GM21515 (cell line): ENCODE measurements around the gene ARFGEF2.
"Not testable (repeated sequence)": the region's sequence is repeated elsewhere in the genome, so short reads cannot be mapped to it uniquely, and the experiment has no call there.

Source experiments
- ATAC-seq: cut with Tn5 transposase; IDR thresholded peaks from one replicate; pipeline ENCODE4 v1.9.1; 2021; ENCODE audit not compliant: unreplicated experiment

The ARFGEF2 gene

DNA sequence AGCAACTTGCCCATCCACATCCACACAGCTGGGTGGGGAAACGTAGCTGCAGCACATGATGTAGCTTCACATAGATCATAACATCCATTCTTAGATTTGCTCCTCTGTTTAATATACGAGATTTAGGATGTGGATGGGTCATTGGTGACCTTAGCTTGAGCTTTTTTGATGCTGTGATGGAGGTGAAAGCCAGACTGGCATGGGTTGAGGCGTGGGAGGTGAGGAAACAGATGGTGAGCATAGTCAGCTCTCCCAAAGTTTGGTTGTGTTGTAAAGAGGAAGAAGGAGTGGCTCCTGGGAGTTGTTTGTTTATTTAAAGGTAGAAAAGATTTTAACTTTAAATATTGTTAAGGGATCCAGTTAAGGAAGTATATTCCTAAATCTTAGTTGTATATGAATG, 5.3 kb downstream of the ARFGEF2 start:
- no peak for ATAC-seq

DNA sequence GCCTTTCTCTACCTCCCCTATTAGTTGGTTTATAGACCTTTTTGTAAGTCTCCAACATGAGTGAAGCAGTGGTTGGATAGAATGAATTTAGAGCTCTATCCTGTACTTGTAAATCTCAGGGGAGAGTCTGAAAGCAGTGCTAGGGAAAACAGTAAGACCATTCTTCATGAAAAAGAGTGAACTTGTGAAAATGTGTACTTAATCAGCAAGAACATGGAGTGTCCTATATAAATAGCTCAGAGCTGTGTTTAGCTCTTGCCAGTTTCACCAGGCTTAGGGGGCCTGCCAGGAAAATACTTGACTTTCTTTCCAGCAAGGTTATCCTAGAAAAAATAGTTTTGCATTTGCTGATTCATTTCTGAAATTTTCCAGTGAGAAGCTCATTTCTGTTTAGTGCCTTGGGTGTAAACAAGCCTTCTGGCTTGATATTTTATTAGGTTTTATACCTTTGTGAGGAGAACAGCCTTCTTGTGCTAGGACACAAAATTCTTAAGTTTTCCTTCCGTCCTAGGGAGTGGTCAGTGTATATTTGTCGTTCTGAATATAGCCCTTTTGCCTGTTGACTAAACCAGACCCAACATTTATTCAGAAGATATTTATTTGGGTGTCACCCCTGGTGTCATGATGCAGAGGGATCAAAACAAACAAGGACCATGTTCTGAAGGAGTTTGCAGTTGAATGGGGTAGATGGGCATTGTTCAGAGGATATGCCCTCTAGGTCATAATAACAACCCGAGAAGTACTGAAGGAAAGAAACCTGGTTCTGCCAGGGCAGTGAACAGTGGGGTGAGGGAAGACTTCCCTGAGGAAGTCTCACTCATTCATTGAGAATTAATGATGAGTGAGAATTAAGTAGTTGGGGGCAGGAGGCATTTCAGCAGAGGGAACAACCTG, 7.6 kb downstream of the ARFGEF2 start:
- no peak for ATAC-seq

DNA sequence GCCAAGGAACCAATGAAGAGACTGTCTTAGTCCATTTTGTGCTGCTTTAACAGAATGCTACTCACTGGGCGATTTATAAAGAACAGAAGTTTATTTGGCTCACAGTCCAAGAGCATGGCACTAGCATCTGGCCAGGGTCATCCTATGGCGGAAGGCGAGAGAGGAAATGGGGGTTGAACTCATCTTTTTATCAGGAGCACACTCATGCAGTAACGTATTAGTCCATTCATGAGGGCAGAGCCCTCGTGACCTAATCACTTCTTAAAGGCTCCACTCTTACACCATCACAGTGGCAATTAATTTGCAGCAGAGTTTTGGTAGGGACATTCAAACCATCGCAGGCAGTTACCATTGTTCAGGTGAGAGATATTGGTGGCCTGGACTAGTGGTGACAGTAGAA, 8.5 kb downstream of the ARFGEF2 start:
- no peak for ATAC-seq

DNA sequence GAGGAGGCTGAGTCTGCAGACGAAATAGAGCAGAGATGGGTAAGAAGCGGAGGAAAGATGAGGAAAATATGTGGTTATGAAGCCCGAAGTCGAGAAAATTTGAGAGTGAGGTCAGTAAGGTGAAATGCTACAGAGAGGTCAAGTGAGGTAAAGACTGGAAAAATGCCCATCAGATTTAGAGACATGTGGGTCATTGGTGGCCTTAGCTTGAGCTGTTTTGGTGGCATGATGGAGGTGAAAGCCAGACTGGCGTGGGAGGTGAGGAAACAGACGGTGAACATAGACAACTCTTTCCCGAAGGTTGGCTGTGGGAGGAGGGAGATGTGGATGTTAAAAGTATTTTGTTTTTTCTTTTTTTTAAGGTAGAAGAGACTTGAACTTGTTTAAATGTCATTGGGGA, 9.4 kb downstream of the ARFGEF2 start:
- ATAC-seq = no peak

DNA sequence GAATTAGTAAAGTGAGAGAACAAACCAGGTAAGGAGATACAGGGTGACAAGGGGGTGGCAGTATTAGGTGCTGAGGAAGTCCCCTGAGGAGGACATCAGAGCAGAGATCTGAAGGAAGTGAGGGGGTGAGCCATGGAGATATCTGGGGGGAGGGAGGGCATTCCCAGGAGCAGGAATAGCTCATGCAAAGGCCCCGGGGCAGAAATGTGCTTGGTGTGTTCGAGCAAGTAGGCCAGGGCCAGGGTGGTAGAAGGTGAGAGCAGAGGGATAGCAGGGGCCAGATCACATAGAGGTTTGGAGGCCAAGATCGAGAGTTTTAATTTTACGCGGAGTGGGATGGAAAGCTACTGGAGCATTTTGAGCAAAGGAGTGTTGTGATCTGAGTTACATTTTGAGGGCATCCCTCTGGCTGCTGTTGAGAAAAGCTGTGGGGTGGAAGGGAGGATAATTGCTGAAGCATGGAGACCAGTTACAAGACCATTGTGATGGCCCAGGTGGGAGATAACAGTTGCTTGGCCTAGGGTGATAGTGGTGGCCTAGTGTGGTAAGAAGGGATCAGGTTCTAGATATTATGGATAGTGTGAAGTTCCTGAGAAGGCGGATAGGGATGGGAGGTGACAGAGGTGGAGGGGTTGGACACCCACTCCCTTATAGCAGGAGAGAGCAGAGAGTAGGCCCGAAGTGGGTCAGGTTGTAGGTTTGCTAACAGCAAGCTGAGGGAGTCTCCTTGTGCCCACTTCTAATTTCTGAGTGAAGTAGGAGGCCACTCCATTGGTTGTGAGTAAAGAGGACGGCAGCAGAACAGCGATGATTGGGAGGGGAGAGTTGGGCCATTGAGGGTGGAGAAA, 10.2 kb downstream of the ARFGEF2 start:
- ATAC-seq = no peak

DNA sequence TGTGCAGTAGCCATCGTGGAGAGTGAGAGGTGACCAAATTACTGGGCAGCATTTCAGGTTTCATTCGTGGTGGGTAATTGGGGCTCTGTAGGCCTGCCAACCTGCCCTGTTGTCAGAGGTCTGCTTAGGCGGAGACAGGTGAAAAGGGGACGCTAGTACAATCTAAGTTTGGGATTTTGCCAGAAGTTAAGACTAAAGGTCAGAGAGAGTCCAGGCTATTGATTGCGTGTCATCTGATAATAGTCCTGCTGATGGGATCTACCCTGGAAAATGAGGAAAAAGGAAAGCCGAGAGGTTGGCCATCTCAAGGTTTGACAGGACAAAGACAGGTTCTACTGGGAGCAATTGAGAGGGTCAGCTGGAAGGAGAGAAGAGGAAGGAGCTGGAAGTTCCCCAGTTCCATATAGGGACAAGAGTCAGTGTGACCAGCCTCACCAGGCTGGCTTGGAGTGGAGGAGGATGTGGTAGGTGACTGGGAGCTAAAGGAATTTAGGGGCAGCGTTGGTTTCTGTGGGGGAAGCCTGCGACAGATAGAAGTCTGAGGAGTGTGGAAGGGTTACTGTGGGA, 10.9 kb downstream of the ARFGEF2 start:
- no peak for ATAC-seq

DNA sequence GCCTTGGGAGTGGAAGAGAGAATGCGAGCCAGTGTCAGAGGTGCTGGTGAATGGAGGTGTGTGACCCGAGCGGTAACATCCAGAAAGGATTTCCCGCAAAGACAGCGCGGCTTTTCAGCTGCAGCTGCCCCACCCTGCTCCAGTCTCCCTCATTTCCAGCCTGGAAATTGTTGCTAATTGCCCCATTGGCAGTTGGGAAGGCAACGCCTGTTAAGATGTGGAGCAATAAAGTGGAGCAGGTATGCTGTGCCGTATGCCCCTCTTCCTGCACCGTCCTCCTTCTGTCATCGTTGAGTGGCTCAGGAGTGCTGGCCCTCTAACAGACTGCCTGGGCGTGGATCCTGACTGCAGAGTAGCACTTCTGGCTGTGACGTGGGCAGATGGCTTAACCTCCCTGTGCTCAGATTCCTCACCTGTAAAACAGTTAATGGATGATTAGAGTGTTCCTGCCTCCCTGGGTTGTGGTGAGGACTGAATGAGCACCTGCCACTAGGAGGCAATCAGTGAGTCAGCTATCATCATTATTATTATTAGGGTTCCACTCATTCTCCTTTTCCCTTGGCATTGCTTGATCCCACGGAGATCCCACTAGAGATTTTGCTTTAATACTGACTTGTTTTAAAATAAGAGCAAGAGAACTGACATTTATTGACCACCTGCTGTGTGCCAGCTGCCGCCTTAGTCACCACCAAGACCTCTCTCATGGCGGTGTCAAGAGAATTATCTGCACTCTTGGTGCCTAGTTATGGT, 11.7 kb downstream of the ARFGEF2 start:
- ATAC-seq = no peak

DNA sequence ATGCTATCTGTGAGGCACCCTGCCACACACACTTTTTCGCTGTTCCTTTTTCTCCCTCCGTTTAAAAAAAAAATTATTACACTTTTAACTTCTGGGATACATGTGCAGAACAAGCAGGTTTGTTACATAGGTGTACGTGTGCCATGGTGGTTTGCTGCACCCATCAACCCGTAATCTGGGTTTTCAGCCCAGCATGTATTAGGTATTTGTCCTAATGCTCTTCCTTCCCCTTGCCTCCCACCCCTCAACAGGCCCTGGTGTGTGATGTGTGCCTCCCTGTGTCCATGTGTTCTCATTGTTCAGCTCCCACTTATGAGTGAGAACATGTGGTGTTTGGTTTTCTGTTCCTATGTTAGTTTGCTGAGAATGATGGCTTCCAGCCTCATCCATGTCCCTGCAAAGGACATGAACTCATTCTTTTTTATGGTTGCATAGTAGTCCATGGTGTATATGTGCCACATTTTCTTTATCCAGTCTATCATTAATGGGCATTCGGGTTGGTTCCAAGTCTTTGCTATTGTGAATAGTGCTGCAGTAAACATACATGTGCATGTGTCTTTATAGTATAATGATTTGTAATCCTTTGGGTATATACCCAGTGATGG, 12.9 kb downstream of the ARFGEF2 start:
- ATAC-seq = not testable (repeated sequence)

DNA sequence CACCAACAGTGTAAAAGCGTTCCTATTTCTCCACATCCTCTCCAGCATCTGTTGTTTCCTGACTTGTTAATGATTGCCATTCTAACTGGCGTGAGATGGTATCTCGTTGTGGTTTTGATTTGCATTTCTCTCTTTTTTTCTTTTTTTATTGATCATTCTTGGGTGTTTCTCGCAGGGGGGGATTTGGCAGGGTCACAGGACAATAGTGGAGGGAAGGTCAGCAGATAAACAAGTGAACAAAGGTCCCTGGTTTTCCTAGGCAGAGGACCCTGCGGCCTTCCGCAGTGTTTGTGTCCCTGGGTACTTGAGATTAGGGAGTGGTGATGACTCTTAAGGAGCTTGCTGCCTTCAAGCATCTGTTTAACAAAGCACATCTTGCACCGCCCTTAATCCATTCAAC, 13.5 kb downstream of the ARFGEF2 start:
- ATAC-seq = not testable (repeated sequence)

DNA sequence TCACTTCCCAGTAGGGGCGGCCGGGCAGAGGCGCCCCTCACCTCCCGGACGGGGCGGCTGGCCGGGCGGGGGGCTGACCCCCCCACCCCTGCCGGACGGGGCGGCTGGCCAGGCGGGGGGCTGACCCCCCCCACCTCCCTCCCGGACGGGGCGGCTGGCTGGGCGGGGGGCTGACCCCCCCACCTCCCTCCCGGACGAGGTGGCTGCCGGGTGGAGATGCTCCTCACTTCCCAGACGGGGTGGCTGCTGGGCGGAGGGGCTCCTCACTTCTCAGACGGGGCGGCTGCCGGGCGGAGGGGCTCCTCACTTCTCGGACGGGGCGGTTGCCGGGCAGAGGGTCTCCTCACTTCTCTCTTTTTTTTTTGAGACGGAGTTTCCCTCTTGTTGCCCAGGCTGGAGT, 14.7 kb downstream of the ARFGEF2 start:
- not testable (repeated sequence) for ATAC-seq

DNA sequence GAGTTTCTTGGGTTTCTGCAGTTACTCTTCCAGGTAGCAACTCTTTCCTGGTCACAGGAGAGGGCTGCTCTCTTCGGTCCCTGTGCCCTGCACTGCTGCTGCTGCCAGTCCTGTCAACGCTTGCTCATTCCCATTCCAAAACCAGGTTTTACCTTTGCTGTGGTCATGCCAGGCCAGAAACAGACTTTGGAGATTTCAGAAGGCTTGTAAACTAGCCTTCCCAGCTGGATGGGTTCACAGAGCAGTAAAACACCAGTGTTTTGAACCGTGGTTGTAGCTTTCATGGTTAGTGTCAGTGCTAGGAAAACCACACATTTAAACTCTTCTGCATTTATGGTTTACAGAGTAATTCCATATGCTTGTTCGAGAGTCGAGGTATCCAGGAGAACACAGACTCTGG, 16.2 kb downstream of the ARFGEF2 start:
- ATAC-seq = no peak

DNA sequence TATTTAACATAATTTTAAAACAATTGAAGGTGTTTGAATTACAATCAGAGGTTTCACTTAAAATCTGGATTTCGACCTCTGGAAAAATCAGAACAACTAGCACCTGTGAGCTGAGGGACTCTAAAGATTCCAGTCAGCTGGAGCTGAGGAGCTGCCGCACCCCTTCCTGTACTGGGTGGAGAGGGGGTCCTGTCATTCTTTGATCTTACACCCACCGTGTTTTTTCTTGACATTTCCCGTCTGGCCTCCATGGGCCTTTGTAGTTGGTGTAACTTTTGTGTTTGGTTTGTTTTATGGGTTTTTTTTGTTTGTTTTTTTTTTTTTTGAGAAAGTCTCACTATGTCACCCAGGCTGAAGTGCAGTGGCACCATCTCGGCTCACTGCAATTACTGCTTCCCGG, 17.2 kb downstream of the ARFGEF2 start:
- no peak for ATAC-seq

DNA sequence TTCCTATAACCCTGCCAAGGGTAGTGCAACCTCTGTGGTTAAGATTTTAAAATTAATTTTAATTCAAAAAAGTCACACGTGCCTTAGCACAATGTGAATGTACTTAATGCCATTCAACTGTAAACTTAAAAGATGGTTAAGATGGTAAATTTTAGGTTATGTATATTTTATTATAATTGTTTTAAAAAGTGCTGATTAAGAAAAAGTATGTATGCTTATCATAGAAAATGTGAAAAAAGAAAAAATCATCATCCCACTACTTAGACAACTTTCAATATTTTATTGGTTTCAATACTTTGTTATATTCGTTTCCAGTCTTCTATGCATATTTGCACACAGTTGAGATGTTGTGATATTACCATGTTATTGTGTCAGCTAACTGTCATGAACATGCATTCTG, 18.7 kb downstream of the ARFGEF2 start:
- ATAC-seq = no peak

DNA sequence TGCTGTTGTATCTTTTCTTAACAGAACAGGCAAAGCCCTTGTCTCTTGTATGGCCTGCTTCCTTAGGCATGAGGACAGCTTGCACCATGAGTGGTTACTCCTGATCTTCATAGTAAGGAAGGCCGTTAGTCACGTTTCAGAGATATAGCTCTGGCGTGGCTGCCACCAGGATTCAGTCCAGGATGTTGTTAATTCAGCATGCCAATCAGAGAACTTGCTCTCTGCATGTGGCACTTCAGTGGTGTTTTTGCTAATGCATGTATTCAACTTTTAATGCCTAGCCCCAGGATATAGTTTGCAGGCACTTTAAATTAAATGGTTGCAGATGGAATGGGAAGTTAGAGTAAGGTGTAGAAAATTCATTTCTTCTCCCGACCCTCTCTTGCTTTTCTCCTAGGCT, 20.0 kb downstream of the ARFGEF2 start:
- no peak for ATAC-seq

DNA sequence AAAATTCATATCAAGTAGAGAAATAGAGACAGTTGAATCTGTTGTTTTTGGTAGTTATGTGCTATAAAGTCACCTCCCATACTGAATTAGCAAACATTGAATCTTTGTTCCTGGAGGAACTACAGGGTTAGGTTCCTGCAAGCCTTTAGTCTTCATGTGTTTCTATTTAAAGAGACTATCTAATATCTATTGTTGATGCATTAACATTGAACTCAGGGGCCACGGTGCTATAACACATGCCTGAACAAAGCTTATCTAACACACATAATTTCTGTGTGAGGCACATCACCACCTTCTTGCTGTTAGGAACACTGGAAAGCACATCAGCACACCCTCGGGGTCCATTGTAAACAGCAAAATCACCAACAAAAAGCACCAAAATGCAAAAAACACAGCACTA, 21.2 kb downstream of the ARFGEF2 start:
- ATAC-seq = no peak

DNA sequence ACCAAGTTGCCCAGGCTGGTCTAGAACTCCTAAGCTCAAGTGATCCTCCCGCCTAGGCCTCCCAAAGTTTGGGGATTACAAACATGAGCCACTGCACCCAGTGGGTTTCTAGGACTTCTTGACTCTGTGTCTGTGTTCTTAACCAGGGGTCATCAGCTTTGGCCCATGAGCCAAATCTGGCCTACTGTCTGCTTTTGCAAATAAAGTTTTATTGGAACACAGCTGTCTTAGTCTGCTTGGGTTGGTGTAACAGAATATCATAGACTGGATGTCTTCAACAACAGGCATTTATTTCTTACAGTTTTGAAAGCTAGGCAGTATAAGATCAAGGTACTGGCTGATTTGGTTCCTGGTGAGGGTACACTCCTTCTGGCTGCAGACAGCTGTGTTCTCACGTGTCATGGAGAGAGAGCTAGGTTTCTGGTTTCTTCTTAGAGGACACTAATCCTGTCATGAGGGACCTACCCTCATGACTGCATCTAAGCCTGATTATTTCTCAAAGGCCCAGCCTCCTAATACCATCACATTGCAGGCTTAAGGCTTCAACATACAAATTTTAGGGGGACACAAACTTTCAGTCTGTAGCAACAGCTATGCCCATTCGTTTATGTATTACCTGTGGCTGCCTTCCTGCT, 23.3 kb downstream of the ARFGEF2 start:
- ATAC-seq = no peak

DNA sequence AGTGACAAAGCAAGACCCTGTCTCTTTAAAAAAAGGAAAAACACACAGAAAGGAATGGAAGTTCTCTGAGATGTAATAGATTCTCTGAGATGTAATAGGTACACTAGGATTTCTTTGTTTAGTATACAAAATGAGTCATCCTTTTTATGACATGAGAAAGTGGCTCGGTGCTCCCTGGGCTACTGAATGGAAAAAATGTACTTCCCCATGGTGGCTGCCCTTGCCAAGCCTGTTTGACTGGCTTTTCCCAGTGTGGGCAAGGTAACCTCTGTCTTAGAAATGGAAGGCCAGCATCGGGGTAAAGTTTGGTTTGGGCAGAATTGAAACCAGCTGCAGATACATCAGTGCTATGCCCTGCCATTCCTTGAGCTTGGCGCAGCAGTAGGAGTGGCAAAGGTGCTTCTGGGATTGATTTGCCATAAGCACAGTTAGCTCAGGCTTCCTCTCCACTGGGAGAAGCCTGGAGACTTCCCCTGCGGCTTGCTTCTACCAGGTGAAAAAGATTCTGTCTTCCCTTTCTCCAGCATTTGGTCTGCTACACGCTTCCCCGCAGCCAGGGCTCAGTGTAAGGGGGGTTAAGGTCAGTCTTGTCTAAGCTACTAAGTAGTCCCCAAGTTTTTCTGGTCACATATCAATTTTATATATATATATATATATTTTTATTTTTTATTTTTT, 24.5 kb downstream of the ARFGEF2 start:
- no peak for ATAC-seq

DNA sequence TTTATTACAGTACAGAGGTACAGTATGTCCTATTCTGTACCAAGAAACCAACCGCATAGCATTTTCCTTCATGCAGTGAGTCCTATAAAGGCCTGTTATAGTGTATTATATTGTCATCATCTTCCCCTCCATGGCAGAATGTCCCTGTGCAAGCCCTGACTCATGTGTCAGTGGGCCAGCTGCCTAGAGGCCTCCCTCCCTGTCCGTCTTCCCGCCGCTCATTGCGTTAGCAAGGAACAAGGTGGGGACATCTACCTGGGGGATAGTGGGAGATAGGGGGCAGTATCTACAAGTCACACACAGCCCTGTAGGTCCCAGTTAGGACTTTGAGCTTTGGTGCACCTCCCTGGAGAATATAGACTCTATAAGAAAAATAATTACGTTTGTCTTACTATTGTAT, 27.1 kb downstream of the ARFGEF2 start:
- no peak for ATAC-seq

DNA sequence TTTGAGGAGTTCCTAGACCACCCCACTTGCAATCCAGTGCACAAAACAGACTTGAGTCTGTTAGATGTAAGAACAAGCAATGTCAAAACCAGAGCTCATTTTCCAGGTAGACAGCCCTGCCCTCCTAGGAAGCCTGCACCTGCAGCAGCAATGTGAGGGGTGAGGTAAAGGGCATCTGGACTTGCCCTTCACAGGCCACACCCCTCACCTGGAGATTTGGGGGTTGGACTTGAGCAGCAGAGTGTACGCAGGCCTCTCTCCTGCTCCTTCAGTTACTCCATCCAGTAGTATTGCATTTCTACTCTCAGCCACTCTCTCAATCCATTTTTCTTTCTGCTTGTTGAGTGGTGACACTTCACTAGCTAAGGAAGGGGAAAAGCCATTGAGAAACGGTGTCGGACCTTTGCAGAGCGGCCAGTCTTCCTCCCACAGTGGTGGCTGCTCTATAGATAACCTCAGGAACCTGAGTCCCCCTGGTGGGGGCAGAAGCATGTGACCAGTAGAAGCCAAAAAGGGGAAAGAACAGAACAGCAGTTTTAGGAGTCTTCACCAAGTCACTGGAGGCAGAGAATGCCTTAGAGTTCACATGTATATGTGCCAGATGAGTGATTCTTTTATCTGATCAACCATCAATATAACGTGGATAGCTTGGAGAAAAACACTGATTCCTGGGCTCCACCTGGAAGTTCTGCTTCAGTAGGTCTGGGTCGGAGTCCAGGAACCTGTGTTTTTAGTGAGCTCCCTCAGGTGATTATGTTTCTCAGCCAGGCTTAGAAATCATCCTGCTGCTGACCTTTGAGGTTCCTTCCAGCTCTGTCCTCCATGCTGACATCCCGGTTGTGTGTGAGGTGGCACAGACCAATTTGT, 28.0 kb downstream of the ARFGEF2 start:
- ATAC-seq = no peak
